ENCODE measurements around the gene NEU3.

GRCh38 chr11:74942073-74942759 is 46.5 kb upstream of the NEU3 start:
- TF ChIP-seq, protein P1, sequence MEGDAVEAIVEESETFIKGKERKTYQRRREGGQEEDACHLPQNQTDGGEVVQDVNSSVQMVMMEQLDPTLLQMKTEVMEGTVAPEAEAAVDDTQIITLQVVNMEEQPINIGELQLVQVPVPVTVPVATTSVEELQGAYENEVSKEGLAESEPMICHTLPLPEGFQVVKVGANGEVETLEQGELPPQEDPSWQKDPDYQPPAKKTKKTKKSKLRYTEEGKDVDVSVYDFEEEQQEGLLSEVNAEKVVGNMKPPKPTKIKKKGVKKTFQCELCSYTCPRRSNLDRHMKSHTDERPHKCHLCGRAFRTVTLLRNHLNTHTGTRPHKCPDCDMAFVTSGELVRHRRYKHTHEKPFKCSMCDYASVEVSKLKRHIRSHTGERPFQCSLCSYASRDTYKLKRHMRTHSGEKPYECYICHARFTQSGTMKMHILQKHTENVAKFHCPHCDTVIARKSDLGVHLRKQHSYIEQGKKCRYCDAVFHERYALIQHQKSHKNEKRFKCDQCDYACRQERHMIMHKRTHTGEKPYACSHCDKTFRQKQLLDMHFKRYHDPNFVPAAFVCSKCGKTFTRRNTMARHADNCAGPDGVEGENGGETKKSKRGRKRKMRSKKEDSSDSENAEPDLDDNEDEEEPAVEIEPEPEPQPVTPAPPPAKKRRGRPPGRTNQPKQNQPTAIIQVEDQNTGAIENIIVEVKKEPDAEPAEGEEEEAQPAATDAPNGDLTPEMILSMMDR (IDR thresholded peaks at IDR 0.05) = no peak
- no peak for TF ChIP-seq POLR2A (IDR thresholded peaks at IDR 0.05)
- TF ChIP-seq POLR2AphosphoS5 (IDR thresholded peaks at IDR 0.05) = no peak
- TF ChIP-seq EP300 (IDR thresholded peaks at IDR 0.05) = no peak

Measured in upper lobe of left lung (tissue), 4 donors.